Measurements from ENCODE around the gene RARG.
"Not testable (repeated sequence)": the region's sequence is repeated elsewhere in the genome, so short reads cannot be mapped to it uniquely, and the experiment has no call there.

RARG gene

GRCh38 chr12:53169644-53170043 lies 62.4 kb downstream of the RARG start:
- no peak for DNase-seq (ENCODE audit: low read depth)
- no peak overlapping the region for H3K4me3 ChIP-seq (ENCODE audit: low read length)
- TF ChIP-seq, protein P1, sequence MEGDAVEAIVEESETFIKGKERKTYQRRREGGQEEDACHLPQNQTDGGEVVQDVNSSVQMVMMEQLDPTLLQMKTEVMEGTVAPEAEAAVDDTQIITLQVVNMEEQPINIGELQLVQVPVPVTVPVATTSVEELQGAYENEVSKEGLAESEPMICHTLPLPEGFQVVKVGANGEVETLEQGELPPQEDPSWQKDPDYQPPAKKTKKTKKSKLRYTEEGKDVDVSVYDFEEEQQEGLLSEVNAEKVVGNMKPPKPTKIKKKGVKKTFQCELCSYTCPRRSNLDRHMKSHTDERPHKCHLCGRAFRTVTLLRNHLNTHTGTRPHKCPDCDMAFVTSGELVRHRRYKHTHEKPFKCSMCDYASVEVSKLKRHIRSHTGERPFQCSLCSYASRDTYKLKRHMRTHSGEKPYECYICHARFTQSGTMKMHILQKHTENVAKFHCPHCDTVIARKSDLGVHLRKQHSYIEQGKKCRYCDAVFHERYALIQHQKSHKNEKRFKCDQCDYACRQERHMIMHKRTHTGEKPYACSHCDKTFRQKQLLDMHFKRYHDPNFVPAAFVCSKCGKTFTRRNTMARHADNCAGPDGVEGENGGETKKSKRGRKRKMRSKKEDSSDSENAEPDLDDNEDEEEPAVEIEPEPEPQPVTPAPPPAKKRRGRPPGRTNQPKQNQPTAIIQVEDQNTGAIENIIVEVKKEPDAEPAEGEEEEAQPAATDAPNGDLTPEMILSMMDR (conservative IDR thresholded peaks at IDR 0.05; ENCODE audit: low read depth, low read length) = no peak

DNA sequence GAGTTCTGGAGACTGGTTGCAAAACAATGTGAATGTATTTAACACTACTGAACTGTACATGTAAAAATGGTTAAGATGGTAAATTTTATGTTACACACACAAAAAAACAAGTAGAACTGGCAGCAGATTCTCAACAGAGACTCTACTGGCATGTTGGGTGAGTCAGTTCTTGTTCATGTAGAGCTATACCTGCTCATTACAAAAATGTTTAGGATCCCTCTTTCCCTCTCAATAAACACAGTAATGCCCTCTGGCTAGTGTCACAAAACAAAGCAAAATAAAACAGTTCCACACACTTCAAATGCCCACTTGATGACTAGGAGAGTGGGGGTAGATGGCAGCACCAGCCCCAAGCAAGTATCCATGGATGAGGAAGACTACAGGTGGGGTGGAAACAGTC lies 65.2 kb downstream of the RARG start:
- H3K4me3 ChIP-seq (ENCODE audit: low read length) = no peak overlapping the region
- DNase-seq (ENCODE audit: low read depth) = no peak
- TF ChIP-seq, protein P1 (conservative IDR thresholded peaks at IDR 0.05; ENCODE audit: low read depth, low read length) = no peak

DNA sequence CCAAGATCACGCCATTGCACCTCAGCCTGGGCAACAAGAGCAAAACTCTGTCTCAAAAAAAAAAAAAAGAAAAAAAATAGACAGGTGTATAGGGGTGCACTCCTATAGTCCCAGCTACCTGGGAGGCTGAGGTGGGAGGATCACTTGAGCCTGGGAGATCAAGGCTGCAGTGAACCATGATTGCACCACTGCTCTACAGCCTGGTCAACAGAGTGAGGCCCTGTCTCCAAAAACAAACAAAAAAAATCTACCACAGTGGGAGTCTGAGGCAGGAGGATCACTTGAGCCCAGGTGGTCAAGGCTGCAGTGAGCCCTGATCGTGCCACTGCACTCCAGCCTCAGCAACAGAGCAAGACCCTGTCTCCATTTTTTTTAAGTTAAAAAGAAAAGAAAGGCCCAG lies 69.0 kb downstream of the RARG start:
- not testable (repeated sequence) for DNase-seq (ENCODE audit: low read depth); H3K4me3 ChIP-seq (ENCODE audit: low read length)

DNA sequence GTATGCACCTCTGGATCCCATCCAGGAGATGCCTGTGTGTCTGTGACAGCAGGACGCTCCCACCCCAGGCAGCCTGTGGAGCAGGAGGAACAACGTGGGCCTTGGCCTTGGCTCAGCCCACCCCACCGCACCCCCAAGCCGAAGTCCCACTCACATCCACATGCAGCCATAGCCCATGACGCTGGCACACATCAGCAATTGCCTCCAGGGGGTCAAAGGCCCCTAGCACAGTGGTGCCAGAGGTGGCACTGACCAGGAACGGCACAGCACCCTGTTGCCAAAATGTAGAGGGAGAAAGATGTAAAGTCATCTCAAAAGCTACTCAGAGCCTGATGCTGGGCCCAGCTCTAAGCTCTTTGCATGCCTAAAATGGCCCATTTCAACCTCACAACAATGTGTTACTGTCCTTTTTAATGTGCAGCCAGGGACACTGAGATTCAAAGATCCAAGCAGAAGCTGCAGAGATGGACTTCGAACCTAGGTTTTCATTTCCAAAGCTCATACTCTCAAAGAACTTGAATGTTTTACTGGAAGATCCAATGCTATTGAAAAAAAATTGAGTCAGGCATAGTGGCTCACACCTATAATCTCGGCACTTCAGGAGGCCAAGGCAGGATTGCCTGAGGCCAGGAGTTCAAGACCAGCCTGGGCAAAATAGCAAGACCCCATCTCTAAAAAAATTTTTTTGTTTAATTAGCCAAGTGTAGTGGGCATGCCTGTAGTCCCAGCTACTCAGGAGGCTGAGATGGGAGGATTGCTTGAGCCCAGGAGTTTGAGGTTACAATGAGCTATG lies 70.7 kb downstream of the RARG start:
- DNase-seq (ENCODE audit: low read depth) = no peak
- TF ChIP-seq, protein P1 (conservative IDR thresholded peaks at IDR 0.05; ENCODE audit: low read depth, low read length) = no peak
- no peak overlapping the region for H3K4me3 ChIP-seq (ENCODE audit: low read length)

- no peak overlapping the region for H3K4me3 ChIP-seq (ENCODE audit: low read length)
- TF ChIP-seq, protein P1 (conservative IDR thresholded peaks at IDR 0.05; ENCODE audit: low read depth, low read length) = no peak
- no peak for DNase-seq (ENCODE audit: low read depth)
These were observed 71.3 kb downstream of the RARG start for GRCh38 chr12:53160673-53161072.

Measured in retinal pigment epithelial cell (primary cell).